Activated gamma-delta T cell treated with anti-CD3 and anti-CD28 coated beads, Interleukin-2, amount 50 U/mL, for 16 hours (primary cell): ENCODE data around the gene SIRT7.
"Not testable (repeated sequence)": the region's sequence is repeated elsewhere in the genome, so short reads cannot be mapped to it uniquely, and the experiment has no call there.

Experiments
- DNase-seq: peaks from one replicate; pipeline ENCODE4 v3.0.0-alpha.2; 2020; ENCODE audit warnings: low read depth

The SIRT7 gene

DNA sequence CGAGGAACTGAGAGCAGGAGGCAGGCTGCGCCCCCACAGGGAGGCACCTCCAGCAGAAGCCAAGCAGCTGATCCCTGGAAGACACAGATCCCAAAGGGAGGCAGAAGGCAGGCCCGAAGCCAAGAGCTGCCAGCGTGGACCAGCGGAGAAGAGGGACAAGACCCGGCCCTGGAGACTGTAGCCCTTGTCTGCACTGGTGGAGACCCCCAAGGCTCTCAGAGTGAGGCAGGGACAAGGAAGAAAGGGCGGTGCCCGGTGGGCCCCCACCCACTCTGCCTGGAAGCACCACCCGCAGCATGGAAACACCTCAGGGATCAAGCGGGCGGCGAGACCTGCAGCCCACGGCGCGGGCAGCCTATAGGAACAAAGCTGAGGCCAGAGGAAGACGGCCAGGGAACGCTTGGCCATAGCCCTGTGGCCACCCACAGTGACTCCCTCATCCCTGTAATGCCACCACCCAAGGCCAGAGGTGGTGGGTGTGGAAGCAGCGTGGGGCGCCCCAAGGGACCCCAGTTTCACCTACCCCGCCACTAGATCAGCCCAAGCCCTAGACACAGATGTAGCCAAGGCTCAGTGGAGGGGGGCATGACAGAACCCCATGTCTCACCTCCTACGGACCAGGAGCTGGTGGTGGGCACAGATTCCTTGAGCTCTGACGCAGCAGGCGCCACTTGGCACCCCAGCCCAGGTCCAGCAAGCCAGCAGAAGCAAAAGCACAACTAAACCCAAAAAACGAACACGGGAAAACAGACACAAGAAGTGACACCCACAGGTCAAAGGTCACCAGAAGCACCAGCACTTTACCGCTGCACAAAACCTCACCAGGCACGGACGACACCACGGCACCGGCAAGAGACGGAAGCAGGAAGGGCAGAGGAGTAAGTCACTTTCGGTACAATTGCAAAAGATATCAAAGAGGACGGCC lies 2.9 kb upstream of the SIRT7 start:
- DNase-seq: no peak

DNA sequence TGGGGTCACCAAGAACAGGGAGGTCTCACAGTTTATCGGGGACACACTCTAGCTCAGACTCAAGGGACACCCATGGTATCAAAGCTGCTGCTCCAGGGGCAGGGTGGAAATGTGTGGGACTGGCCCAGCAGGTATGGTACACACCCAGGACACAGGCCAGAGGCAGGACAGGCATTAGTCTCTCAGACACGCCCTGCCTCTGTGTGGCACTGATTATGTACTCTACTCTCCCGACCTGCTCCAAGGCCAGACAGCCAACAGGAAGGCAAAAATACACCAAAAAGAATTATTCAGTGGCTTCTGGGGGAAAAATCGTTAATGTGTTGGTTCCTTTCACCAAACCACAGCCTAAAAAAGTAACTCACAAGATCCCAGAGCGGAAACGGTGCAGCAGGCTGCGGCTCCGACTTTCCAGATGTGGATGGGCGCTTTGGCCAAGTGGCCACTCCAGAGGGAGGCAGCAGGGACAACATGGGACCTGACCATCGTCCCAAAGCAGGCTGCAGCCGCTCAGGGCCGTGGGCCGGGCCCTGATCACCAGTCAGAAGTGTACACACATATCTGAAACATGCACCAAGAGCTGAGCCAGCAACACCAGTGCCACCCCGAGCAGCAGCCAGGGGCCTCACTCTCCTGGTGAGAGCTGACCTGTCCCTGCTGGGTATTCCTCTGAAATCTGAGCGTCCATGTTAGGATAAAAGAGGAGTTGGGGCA lies 1.0 kb upstream of the SIRT7 start:
- no peak for DNase-seq

DNA sequence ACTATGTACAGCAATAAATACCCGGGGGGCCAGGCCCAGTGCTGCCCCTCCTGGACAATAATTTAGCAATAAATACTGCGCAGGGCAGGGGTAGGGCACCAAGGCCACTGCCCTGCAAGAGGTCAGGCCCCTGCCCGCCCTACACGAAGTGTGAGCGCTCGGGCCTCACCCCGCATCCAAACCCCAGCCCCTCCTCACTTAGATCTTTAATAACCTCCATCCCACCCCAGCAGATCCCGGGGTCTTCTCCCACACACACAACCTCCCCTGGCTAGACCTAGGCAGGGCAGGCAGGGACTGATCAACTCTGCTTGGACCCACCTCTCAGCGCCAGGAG lies 325 bp upstream of the SIRT7 start:
- not testable (repeated sequence) for DNase-seq

DNA sequence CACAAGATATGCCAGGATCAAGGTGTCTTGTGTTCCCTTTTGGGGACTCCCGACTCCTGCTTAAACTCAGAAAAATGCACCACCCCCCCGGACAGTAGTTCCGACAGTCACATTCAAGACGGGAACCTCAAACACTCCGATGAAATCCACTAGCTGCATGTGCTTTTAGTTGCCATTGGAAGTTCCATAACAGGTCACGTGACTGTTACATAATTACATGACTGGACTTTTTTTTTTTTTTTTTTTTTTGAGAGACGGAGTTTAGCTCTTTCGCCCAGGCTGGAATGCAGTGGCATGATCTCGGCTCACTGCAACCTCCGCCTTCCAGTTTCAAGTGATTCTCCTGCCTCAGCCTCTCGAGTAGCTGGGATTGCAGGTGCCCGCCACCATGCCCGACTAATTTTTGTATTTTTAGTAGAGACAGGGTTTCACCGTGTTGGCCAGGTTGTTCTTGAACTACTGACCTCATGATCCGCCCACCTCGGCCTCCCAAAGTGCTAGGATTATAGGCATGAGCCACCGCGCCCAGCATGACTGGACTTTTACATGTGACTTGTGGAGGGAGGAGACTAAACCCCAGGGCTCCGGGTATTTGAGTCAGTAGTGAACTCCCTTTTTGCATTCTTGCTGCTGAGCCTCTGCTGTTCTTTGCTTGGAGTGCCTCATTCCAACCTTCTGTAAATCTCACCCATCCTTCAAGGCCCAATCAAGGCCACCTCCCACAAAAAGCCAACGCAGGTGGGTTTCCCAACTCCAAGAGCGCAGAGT lies 1.6 kb downstream of the SIRT7 start:
- no peak for DNase-seq

DNA sequence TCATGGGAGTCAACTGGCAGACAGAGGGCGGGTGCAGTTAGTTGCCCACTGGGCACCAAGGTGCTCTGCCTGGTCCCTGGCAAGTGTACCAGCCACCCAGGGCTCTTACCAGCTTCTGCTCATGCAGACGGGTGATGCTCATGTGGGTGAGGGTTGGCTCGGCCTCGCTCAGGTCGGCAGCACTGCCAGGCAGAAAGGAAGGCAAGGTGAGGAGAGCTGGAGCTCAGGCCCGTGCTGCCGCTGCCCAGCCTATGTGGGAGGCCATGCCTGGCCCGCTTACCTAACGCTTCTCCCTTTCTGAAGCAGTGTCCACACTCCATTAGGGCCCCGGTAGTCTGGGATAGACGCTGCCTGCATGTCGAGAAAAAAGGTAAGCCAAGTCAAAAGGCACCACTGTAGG lies 2.6 kb downstream of the SIRT7 start:
- no peak for DNase-seq

DNA sequence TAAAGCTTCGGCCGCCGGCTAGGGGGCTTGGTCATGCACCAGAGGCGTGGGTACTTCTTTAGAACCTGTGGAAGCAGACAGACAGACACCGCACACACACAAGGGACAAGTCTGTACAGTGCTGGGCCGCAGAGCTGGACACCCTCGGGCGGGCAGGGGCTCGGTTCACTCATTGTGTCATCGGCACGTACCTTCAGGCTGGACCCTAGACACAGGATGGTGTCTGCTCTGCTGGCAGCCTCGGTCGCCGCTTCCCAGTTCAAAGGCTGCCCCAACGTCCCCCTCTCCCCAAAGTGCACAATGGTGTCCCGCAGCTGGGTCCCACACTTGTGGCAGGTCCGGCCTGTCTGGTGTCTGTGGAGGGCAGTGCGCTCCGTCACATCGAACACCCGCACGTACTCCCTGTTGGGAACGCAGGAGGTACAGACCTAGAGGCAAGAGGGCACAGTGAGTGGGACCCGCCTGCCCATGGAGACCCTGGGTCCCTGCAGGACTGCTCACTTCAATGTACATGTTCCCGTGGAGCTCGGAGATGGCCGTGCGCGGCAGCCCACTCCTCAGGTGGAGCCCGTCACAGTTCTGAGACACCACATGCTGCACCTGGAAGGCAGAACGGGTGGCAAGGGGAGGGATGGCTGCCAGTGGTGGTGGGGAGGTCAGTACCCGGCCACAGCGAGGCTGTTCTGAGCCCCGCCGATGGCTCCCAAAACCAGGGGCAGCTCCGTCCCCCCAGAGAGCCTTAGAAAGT lies 3.7 kb downstream of the SIRT7 start:
- DNase-seq: no peak

DNA sequence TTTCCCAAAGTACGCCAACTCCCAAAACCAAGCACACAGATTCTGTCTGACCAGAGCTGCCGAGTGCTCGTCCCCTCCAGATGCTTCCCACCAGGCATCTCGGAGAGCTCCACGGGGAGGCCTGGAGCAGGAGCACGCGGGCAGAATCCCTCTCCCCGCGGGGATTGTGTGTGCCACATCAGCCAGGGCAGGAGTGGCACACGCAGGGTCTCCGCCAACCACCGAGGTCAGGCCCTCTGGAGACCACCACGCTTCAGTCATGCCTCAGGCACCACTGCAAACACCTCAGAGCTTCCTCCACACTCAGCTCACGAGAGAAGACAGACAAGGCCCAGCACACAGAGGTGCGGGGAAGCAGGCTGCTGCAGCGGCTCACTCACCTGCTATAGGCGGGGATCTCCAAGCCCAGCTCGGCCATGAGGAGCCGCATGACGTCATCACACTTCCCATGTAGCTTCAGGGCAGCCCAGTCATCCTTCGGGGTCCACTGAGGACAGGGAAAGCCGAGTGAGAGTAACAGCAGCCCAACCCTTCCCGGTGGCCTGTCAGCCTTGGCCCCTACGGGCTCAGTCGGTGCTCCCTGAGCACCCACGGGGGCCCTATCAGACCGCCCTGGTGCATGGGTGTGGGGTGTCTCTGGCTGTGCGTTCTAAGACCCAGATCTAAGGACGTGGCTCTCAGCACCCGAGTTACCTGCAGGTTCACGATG lies 4.4 kb downstream of the SIRT7 start:
- no peak for DNase-seq

DNA sequence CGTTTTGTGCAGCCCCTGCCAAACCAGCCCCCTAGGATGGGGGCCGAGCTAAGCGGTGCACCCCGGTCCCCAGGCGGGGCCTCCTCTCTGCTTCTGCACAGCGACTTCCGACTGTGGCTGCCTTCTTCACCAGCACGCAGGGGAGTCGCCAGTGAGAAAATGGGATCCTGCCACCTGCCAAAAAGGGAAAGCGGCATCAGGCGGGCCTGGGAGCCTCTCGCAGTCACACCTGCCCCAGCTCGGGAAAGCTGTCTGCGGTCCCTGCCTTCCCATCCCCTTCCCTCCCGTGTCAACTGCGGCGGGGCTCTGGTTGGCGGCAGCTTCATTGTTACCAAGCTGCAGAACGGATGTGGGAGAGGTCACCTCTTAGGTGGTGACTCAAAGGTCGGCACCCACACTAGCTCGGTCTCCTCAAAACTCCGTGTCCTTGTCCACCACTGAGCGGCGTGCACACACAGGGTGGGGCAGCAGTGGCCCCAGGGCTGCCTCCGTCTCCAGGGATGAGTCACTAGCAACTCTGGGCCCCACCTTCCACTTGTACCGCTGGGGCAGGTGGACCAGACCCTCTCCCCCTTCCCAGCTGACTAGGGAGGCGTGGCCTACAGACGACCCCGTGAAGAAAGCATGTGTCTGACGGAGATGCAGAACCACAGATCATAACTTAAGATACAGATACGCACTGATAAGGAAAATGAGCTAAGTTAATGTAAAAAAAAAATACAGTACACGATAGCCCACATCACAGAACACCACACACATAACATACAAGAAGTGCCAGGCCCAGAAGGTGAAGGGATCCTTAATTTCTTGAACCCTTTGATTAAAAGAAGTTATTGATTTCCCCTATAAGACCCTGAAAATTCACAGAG lies 5.3 kb downstream of the SIRT7 start:
- no peak for DNase-seq

DNA sequence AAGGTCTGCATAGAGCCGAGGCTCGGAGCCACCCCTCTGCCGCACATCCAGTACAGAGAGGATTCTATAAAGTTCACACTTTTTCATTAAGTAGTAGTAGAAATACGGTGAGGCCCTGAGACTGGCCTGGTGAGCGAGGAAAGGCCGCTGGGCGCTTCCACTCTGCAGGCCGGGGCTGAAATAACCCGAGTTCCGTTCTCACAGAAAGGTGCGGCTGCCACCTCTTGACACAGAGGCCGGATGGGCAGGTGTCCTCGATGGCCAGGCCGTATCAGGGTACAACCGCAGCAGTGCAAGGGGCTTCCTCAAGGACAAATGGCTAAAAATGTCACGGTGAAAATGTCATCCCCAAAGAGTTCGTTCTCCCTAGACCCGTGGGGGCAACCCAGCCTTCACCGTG lies 6.0 kb downstream of the SIRT7 start:
- no peak for DNase-seq

DNA sequence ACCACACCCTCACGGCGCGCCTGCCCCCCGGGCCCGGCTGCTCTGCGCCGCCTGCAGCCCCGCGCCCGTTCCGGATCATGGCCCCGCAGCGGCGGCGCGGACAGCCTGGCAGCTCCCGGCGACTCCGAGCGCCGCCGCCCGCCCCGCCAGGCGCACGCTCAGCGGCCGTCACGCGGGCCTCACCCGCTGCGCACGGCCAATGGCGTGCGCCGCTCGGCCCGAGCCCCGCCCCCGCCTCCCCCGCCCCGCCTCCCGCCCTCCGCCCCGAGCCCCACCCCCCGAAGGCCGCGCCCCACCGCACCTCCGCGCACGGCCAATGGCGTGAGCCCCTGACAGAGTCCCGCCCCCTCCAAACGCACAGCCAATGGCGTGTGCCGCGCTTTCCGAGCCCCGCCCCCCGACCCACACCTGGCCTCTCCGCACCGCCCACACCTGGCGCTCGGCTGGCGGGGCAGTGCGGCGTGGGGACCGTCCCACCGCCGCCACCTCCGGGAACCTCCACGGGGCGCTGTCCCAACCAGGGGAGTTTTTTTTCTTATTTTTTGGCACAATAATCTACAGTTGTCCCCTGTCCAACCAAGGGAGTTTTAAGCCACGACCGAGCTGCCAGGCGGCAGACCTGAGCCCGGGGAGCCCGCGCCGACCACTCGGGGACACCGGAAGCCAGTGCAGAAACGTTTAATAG lies 6.6 kb downstream of the SIRT7 start, which contains the start of gene PCYT2:
Gene PCYT2 (minus strand): TSS at position 123 of the 685 bp plus-strand sequence. CDS start 44 bp downstream, at position 79.
- DNase-seq: peak; percentile 85

DNA sequence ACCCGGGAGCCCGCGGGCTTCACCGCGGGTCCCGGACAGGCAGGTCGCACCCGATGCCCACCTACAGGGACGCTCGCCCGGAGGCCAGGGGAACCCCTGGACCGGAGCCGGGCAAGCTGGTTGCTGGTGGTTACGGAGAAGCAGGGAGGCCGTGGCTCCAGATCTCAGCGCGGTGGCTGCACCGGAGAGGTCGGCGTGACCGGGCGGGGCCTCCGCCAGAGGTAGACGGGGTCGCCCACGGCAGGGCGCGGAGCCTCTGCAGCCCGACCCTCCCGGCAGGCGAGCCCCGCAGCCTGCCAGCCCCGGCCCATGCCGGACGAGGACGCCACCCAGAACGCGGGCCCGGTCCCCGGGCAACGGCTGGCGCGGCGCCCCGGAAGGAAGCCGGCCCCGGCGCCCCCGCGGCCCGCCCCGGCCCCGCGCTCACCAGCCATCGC lies 7.1 kb downstream of the SIRT7 start:
- no peak for DNase-seq

DNA sequence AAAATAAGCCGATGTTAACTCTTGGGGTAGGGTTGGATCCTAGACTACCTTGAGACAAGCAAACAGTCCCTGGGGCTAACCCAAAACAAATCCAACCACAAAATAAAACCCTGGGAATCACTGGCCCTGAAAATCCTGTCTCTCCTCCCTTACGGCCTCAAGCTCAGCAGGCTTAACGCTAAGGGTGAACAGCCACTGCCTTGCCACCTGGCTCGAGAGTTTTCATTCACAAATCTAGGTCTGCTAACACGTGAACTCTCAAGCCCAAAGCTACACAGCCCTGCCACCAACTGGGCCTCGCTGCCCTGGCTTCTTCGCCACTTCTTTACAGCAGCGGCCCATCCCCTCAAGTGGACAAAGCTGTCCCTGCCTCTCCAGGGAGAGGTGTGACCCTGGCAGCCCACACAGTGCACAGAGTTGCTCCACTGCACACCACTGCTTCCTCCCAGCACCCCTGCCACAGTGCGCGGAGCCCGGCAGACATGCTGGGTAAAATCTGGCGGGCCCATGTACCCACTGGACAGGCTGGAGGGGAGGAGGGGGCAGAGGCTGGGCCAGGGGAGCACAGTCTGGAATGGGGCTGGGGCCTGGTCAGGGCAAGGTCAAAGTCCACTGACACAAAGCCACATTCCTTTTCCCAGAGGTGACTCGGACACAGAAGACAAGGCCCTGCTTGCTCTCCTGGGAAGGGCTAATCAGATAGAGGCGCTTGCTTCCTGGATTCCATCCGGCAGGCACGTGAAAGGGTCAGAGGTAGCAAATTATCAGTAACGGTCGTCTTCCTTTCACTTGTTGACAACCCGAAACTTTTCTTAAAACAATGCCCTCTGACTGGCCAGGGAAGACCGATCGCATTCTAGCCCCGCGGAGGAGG lies 7.8 kb downstream of the SIRT7 start:
- DNase-seq: no peak

DNA sequence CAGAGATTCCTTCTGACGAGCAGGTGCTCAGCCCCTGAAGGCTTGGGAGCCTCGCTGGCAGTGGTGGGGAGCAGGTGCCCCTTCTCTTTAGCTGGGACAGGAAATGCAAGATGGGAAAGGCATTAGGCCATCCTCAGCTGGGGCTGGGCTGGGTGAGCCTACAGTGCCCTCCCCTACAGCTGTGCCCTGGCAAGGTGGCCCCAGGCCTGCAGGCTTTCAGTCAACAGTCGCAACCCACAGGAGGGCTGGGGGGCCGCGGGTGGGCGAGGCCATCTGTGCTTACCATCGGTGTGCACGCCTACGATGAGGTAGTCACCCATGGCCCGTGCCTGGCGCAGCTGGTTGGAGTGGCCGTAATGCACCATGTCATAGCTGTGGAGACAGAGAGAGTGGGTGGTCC lies 8.7 kb downstream of the SIRT7 start:
- no peak for DNase-seq

DNA sequence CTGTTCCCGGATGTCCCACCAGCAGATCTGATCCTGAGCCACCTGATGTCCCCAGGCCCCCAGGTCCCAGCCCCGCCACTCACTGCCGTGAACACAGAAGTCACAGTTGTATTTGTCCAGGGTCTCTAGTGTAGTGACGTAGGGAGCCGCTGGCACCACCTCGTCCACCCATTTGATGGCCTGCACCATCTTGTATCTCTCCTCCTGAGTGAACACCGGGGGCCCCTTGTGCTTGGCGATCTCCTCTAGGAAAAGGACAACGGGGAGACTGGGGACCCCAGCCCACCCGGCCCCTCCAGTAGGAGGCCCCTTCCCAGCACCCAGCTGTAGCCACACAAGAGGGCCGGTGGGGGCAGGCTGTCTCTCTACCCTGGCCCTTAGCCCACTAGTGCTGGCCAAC lies 9.2 kb downstream of the SIRT7 start:
- DNase-seq: no peak

DNA sequence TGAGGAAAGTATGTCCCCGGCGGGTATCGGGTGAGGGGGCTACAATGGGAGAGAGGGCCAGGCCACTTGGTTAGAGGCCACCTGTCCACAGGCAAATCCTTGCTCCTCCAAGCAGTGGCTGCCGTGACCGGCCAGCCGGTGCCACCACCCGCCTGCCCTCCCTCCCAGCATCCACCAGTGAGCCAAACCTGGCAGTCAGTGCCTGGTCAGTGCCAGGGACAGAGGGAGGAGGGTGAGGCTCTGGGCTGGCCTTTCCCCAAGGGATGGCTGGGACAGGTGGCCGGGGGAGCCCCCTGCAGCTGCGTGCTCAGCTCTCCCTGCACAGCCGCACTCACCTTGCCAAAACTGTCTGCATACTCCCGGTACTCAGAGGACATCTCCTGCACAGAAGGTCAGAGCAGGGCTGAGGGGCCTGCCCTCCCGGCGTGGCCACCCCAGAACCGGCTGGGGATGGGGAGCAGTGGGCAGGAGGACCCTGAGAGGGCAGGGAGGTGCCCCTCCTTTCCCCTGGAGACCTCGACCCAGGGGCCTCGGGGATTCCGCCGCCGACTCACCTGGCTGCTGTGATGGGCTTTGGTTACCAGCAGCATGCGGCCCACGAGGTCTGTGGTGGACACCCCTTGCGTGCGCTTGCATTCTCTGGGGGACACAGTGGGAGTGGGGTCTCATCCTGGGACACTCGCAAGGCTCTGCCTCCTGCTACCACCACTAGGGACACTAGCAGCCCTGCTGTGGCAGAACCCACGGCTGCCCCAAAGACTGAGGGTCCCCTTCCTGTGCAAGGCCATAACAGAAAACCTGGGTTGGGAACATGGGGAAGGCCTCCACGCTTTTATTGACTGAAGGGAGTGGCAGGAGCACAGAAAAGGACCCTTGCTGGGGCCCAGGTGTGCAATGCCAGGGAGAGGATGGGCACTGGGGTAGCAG lies 10.5 kb downstream of the SIRT7 start:
- DNase-seq: no peak

DNA sequence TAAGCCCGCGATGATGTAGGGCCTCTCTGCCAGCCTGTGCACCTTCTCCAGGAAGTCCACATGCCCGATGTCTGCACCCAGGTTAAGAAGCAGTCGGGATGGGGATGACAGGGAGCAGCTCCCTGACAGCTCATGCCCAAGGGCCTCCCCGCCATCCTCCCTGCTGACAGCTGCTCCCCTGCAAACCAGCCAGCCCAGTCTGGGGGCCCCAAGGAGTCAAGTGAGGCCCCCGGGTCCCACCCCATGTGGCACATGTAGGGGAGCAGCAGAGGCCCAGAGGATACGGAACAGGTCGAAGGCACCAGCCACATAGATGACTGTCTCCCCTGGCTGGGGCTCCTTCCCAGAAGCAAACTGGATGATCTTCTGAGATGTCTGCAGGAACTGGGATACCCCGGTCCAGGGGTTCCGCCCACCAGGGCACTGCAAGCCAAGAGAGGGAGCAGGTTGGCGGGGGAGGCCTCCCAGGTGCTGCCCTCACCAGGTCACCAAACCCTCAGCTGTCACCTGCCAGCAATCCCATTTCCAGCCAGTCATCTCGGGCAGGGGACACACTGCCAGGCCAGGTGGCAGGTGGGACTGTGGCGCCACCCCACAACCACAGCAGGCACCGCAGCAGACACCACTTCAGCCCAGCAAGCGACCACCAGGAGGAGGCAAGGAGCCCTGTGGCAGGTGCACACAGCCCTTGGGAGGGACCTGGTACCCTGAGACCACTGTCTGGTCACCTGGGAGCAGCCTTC lies 11.3 kb downstream of the SIRT7 start:
- DNase-seq: no peak

DNA sequence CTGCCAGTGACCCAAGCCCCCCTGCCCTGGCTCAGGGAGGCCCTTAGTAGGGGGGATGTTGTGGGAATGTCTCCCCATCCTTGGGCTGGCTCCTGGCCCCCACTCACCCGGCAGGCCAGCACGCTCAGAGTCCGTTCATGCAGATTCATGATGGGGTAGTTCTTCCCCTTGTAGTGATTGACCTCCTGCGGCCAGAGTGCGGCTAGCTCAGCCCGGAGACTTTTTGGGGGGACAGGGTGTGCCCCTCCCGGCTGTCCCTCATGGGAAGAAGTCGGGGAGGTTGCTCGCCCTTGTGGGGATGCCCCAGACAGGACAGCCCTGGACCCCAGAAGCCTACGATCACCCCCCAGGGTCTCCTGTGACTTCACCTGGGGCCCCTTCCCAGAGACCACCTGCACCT lies 12.0 kb downstream of the SIRT7 start:
- DNase-seq: no peak
